Lower leg skin (tissue), 3 donors: ENCODE data around the gene CYGB.

ENCODE experiments used
- POLR2A ChIP-seq, 2 donors: fragments of 450-650 bp; IDR thresholded peaks; one replicate each; pipeline ENCODE4 v1.6.1; 2016 to 2017; ENCODE audit warnings: antibody characterized with exemption in 2 of 2, mild to moderate bottlenecking in 1 of 2, moderate library complexity in 1 of 2
- TF ChIP-seq, protein P1 (sequence below), 3 donors: fragments of 450-650 bp; IDR thresholded peaks; one replicate each; pipeline ENCODE4 v1.5.1; 2016; ENCODE audit warnings: antibody characterized with exemption in 3 of 3, mild to moderate bottlenecking in 3 of 3, moderate library complexity in 2 of 3

DNA sequence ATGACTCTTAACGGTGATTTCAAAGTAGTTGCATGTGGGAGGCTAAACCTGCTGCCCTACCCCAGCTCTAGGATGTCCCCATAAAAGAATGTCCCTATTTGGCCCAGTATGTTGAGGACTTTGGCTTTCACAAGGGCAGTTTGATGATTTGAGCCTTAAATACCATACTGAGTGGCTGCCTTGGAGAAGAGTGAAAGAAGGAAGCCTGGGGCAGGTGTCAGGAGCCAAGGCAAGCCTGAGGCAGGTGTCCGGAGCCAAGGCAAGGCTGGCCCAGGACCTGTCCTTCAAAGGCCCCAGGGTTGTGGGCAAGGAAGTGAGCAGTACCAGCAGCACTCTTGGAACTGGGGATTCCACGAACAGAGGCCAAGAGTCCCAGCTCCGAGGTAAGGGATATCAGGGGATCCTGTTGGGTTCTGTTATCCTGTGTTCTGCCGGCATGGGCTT lies 29.5 kb upstream of the CYGB start:
- TF ChIP-seq, protein P1, sequence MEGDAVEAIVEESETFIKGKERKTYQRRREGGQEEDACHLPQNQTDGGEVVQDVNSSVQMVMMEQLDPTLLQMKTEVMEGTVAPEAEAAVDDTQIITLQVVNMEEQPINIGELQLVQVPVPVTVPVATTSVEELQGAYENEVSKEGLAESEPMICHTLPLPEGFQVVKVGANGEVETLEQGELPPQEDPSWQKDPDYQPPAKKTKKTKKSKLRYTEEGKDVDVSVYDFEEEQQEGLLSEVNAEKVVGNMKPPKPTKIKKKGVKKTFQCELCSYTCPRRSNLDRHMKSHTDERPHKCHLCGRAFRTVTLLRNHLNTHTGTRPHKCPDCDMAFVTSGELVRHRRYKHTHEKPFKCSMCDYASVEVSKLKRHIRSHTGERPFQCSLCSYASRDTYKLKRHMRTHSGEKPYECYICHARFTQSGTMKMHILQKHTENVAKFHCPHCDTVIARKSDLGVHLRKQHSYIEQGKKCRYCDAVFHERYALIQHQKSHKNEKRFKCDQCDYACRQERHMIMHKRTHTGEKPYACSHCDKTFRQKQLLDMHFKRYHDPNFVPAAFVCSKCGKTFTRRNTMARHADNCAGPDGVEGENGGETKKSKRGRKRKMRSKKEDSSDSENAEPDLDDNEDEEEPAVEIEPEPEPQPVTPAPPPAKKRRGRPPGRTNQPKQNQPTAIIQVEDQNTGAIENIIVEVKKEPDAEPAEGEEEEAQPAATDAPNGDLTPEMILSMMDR (IDR thresholded peaks at IDR 0.05), result no peak
- TF ChIP-seq POLR2A (IDR thresholded peaks at IDR 0.05), result no peak
